ENCODE results near the gene NTN4. TPM values are rescaled to one million over a fixed set of nuclear protein-coding genes. Genes with fewer than 3 reads are reported as not detected.
A peak's percentile ranks its signal among the peaks of the same experiment; 100 is the strongest.
"Not testable (repeated sequence)": the region's sequence is repeated elsewhere in the genome, so short reads cannot be mapped to it uniquely, and the experiment has no call there.

Gene NTN4
- total RNA-seq, 1 donor from 2014 or later, result 63.9 TPM

DNA sequence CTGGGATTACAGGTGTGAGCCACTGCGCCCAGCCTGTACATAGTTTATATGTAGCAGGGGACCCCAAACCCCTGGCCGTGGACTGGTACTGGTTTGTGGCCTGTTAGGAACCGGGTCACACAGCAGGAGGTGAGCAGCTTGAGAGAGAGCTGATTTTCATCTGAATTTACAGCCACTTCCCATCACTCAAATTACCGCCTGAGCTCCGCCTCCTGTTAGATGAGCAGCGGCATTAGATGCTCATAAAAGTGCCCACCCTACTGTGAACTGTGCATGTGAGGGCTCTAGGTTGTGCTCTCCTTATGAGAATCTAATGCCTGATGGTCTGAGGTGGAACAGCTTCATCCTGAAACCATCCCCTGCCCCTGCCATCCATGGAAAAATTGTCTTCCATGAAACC lies 119.3 kb downstream of the NTN4 start:
- DNase-seq (ENCODE audit: low spot score in 2 of 2), result no peak
- no peak overlapping the region for H3K4me3 ChIP-seq
- H3K27me3 ChIP-seq, result no peaks in the 10 kb centered on the region
- peaks cover 0 to 3% of the 10 kb centered on the region in 2 donors for H3K4me1 ChIP-seq
- H3K9me3 ChIP-seq, result no peaks in the 10 kb centered on the region
- H3K27ac ChIP-seq, result no peak overlapping the region
- TF ChIP-seq, protein P1, sequence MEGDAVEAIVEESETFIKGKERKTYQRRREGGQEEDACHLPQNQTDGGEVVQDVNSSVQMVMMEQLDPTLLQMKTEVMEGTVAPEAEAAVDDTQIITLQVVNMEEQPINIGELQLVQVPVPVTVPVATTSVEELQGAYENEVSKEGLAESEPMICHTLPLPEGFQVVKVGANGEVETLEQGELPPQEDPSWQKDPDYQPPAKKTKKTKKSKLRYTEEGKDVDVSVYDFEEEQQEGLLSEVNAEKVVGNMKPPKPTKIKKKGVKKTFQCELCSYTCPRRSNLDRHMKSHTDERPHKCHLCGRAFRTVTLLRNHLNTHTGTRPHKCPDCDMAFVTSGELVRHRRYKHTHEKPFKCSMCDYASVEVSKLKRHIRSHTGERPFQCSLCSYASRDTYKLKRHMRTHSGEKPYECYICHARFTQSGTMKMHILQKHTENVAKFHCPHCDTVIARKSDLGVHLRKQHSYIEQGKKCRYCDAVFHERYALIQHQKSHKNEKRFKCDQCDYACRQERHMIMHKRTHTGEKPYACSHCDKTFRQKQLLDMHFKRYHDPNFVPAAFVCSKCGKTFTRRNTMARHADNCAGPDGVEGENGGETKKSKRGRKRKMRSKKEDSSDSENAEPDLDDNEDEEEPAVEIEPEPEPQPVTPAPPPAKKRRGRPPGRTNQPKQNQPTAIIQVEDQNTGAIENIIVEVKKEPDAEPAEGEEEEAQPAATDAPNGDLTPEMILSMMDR (IDR thresholded peaks at IDR 0.05), result no peak
- peaks cover 4 to 5% of the 10 kb centered on the region in 2 donors for H3K36me3 ChIP-seq
- intact Hi-C loops (cut with DNase I), result no loop called here

DNA sequence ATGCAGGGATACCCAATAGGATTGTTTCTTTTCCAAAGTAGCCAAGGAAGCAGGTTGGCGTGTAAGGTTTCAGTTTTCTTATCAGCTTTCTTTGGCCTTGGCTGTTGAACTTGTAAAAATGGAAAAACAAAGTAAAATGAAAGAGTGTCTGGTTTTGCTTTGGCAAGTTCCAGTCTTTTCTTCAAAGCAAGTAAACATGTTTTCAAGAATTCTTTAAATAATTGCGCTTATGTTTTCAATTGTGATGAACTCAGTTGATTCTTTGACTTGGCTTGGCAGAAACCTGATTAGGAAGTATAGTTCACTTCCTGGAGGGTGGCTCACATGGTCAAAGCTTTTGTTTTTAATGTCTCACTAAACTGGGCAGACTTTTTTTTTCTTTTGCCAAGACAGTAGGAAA lies 127.0 kb downstream of the NTN4 start:
- H3K4me3 ChIP-seq, result peak overlapping the region; percentile 7 to 42
- intact Hi-C loops (cut with DNase I), result no loop called here

DNA sequence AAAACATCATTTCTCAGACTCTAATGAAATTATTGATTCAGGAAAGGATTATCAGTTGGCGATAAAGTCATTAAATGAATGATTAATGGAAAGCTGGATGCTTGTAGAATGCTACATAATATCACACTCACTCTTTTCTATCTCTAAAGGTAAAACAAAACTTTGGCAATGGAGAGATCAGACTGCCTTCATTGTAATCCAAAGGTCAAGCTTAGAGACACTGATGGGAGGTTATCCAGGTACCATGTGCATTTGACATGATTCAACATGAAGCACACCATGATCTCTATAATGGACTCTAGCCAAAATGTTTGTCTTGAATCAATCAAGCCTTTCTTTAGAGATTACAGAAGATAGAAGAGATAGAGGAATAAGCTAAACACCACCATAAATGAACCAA lies 129.2 kb downstream of the NTN4 start:
- Histone ChIP-seq H3K36me3 (no peaks in the 10 kb centered on the region), H3K27ac (no peak overlapping the region), H3K9me3 (no peaks in the 10 kb centered on the region), H3K4me1 (peaks cover 3 to 7% of the 10 kb centered on the region in 2 donors), H3K27me3 (no peaks in the 10 kb centered on the region), H3K4me3 (no peak overlapping the region)
- intact Hi-C loops (cut with DNase I), result no loop called here
- no peak for DNase-seq (ENCODE audit: low spot score in 2 of 2)
- TF ChIP-seq, protein P1 (IDR thresholded peaks at IDR 0.05), result no peak

More for the DNA sequence above, 127.0 kb downstream of the NTN4 start:
- TF ChIP-seq, protein P1 (IDR thresholded peaks at IDR 0.05), result no peak
- no peaks in the 10 kb centered on the region for H3K27me3 ChIP-seq
- peak overlapping the region; percentile 56 to 57 for H3K27ac ChIP-seq
- H3K36me3 ChIP-seq, result peaks cover 0 to under 1% of the 10 kb centered on the region in 2 donors
- no peaks in the 10 kb centered on the region for H3K9me3 ChIP-seq
- H3K4me1 ChIP-seq, result peaks cover 3 to 7% of the 10 kb centered on the region in 2 donors
- no peak for DNase-seq (ENCODE audit: low spot score in 2 of 2)

DNA sequence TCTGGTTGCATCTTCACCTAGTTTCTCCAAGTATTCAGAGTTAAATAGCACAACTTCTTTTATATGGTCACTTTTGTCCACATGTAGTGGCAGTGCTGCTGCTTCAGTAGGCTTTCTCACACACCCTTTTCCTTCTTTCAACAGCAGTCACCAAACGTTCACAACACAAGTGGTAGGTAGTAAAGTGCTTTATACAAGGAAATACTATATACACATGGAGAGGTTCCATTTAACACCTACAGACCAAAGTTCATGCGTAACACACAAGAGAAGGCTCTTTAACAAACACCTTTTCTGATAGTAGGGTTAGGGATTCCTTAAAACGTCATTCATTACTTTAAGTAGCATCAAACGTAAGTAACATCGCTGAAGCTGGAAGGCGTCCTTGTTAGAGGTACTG lies 132.2 kb downstream of the NTN4 start:
- no peaks in the 10 kb centered on the region for H3K27me3 ChIP-seq
- H3K27ac ChIP-seq, result no peak overlapping the region
- no peak for DNase-seq (ENCODE audit: low spot score in 2 of 2)
- H3K9me3 ChIP-seq, result no peaks in the 10 kb centered on the region
- peaks cover 0 to 6% of the 10 kb centered on the region in 2 donors for H3K4me1 ChIP-seq
- no peak overlapping the region for H3K4me3 ChIP-seq
- no peaks in the 10 kb centered on the region for H3K36me3 ChIP-seq
- TF ChIP-seq, protein P1 (IDR thresholded peaks at IDR 0.05), result no peak
- intact Hi-C loops (cut with DNase I), result no loop called here

DNA sequence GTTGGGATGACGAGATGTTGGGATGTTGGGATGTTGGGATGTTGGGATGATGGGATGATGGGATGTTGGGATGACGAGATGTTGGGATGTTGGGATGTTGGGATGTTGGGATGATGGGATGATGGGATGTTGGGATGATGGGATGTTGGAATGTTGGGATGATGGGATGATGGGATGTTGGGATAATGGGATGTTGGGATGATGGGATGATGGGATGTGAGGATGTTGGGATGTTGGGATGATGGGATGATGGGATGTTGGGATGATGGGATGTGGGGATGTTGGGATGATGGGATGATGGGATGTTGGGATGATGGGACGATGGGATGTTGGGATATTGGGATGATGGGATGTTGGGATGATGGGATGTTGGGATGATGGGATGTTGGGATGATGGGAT lies 135.9 kb downstream of the NTN4 start:
- intact Hi-C loops (cut with DNase I); H3K4me3 ChIP-seq; H3K27me3 ChIP-seq; DNase-seq (ENCODE audit: low spot score in 2 of 2); H3K36me3 ChIP-seq; H3K4me1 ChIP-seq; H3K9me3 ChIP-seq: not testable (repeated sequence)
- peak overlapping the region in 1 of 2 donors; percentile 70 for H3K27ac ChIP-seq

DNA sequence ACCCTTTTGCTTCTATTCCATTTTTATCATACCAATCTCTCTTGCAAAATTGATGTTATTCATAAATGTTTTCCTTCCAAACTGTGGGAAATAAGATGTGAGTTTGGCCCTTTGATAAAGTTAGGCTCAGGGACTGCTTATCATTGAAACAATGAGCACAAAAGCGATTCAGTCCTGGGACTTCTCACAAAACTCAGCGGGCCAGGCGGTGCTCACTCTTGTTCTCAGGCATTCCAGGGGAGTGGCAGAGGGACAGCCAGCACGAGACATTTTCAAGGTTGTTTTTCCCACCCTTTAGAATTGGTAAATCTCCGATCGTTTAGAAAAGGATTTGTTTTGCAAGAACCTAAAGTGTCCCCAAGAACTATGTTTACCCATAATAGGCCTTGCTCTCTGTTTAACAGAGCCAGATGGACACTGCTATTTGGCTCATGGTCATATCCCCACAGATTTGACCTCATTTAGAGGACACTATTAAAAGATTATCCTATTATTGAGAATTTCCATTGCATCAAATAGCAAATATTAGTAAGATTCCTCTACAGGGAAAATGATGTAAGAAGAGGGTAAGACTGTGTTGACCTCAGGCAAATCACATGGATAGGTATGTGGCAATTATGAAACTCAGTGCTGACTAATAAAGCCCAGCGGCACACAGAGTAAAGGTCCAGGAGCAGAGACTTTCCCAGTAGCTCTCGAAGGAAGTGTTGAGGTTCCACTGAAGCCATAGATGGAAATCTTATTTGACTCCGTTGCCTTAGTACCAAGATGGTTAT lies 136.6 kb downstream of the NTN4 start:
- TF ChIP-seq, protein P1 (IDR thresholded peaks at IDR 0.05), result no peak
- intact Hi-C loops (cut with DNase I), result no loop called here
- Histone ChIP-seq H3K4me3 (no peak overlapping the region), H3K27me3 (no peaks in the 10 kb centered on the region), H3K9me3 (no peaks in the 10 kb centered on the region), H3K4me1 (peaks cover 0 to 9% of the 10 kb centered on the region in 2 donors), H3K27ac (peak overlapping the region; percentile 60 to 70), H3K36me3 (no peaks in the 10 kb centered on the region)
- DNase-seq (ENCODE audit: low spot score in 2 of 2), result peak in 1 of 2 donors; percentile 76
